ENCODE results near the gene IL17B.
A peak's percentile ranks its signal among the peaks of the same experiment; 100 is the strongest.

IL17B gene

GRCh38 chr5:149424371-149425315, 45.6 kb upstream of the IL17B start:
- peak overlapping the region; percentile 94 to 98 (median 94) for H3K27ac Mint-ChIP-seq
- peak overlapping the region; percentile 60 to 77 (median 67) for H3K4me3 Mint-ChIP-seq
- no peaks in the 10 kb centered on the region for H3K27me3 Mint-ChIP-seq (ENCODE audit: low read depth)
- H3K4me1 Mint-ChIP-seq, result peaks cover 59% of the 10 kb centered on the region
- TF ChIP-seq, protein P1, sequence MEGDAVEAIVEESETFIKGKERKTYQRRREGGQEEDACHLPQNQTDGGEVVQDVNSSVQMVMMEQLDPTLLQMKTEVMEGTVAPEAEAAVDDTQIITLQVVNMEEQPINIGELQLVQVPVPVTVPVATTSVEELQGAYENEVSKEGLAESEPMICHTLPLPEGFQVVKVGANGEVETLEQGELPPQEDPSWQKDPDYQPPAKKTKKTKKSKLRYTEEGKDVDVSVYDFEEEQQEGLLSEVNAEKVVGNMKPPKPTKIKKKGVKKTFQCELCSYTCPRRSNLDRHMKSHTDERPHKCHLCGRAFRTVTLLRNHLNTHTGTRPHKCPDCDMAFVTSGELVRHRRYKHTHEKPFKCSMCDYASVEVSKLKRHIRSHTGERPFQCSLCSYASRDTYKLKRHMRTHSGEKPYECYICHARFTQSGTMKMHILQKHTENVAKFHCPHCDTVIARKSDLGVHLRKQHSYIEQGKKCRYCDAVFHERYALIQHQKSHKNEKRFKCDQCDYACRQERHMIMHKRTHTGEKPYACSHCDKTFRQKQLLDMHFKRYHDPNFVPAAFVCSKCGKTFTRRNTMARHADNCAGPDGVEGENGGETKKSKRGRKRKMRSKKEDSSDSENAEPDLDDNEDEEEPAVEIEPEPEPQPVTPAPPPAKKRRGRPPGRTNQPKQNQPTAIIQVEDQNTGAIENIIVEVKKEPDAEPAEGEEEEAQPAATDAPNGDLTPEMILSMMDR (IDR thresholded peaks at IDR 0.05; ENCODE audit: unreplicated experiment in 3 of 3), result no peak
- no peaks in the 10 kb centered on the region for H3K9me3 Mint-ChIP-seq
- H3K36me3 Mint-ChIP-seq (ENCODE audit: low read depth), result peaks cover 57% of the 10 kb centered on the region

DNA sequence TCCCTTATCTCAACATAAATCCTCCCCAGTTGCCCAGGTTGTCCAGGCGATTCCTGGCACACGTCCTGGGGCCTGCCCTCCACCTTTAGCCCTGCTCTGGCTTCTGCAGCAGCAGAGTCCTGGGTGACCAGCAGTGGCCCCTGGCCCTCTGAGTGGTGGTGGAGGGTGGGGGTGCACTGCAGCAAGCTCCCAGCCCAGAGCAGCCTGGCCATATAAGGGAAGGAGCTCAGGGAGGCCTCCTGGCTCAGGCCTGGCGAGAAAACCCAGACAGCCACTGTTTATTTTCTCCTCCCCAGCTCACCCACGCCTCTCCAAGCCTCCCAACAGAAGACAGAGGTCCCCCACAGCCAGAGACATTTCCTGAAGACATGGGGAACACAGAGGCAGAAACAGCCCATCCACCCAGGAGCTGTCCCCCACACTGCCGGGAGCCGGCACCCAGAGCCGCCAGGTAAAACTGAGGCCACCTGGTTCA, 44.7 kb upstream of the IL17B start:
- peak overlapping the region; percentile 94 to 98 (median 94) for H3K27ac Mint-ChIP-seq
- peaks cover 56% of the 10 kb centered on the region for H3K36me3 Mint-ChIP-seq (ENCODE audit: low read depth)
- peaks cover 64% of the 10 kb centered on the region for H3K4me1 Mint-ChIP-seq
- TF ChIP-seq, protein P1 (IDR thresholded peaks at IDR 0.05; ENCODE audit: unreplicated experiment in 3 of 3), result no peak
- no peaks in the 10 kb centered on the region for H3K9me3 Mint-ChIP-seq
- H3K4me3 Mint-ChIP-seq, result peak overlapping the region; percentile 67 to 80 (median 77)
- no peaks in the 10 kb centered on the region for H3K27me3 Mint-ChIP-seq (ENCODE audit: low read depth)

DNA sequence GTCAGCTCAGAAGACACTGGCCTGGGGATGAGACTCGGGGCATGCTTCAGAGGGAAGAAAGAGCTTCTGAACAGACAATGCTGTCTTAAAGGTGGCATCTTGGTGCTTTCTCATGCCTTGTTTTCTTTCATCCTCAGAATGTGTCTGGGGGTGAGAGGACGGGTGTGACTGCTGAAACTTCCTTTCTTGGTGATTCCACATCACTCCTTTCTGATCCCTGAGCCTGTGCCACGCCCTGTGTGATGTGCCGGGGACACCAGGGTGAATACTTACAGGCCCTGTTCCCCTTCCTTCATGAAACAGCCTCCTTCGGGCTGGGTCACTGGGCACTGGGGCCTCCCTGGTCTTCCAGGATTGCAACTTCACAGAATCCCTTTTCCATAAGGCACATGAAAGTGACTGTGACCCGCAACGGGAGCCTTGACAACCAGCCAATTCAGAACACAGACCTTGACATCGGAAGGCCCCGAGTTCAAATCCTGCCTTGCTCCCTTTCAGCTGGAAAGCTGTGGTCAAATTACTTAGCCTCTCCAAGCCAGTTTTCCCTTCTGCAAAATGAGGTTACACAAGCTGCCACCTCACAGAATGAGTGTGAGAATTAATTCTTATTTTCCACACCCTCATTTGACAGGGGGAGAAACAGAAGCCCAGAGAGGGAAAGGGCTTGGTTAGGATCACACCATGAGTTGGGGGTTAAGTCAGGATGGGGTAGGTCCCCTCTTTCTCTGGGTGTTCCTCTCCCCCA, 44.1 kb upstream of the IL17B start:
- Mint-ChIP-seq H3K27ac (peak overlapping the region; percentile 94 to 98 (median 94)), H3K36me3 (ENCODE audit: low read depth) (peaks cover 52% of the 10 kb centered on the region), H3K9me3 (no peaks in the 10 kb centered on the region), H3K4me3 (peak overlapping the region; percentile 48 to 77 (median 59)), H3K4me1 (peaks cover 69% of the 10 kb centered on the region), H3K27me3 (ENCODE audit: low read depth) (no peaks in the 10 kb centered on the region)
- TF ChIP-seq, protein P1 (IDR thresholded peaks at IDR 0.05; ENCODE audit: unreplicated experiment in 3 of 3), result no peak

- TF ChIP-seq, protein P1 (IDR thresholded peaks at IDR 0.05; ENCODE audit: unreplicated experiment in 3 of 3), result no peak
- H3K36me3 Mint-ChIP-seq (ENCODE audit: low read depth), result peaks cover 47% of the 10 kb centered on the region
- H3K9me3 Mint-ChIP-seq, result no peaks in the 10 kb centered on the region
- H3K4me1 Mint-ChIP-seq, result peaks cover 76% of the 10 kb centered on the region
- H3K27me3 Mint-ChIP-seq (ENCODE audit: low read depth), result no peaks in the 10 kb centered on the region
- H3K27ac Mint-ChIP-seq, result peak overlapping the region; percentile 94 to 98 (median 94)
- H3K4me3 Mint-ChIP-seq, result peak overlapping the region in 2 of 3 experiments; percentile 48 to 59
Measured at GRCh38 chr5:149422366-149423048, 43.4 kb upstream of the IL17B start.

GRCh38 chr5:149421834-149422233, 42.7 kb upstream of the IL17B start:
- Mint-ChIP-seq H3K36me3 (ENCODE audit: low read depth) (peaks cover 40% of the 10 kb centered on the region), H3K27ac (peak overlapping the region; percentile 94 to 98 (median 94)), H3K4me3 (peak overlapping the region in 2 of 3 experiments; percentile 16 to 30), H3K4me1 (peaks cover 83% of the 10 kb centered on the region), H3K9me3 (no peaks in the 10 kb centered on the region), H3K27me3 (ENCODE audit: low read depth) (no peaks in the 10 kb centered on the region)
- TF ChIP-seq, protein P1 (IDR thresholded peaks at IDR 0.05; ENCODE audit: unreplicated experiment in 3 of 3), result no peak

Data from nephron (organoid).